Stimulated activated CD4-positive, alpha-beta T cell treated with anti-CD3 and anti-CD28 coated beads, Interleukin-2, amount 100 ng/mL, for 4 hours (primary cell): ENCODE results near the gene TLR9.

ENCODE experiments used
- DNase-seq: peaks from one replicate; pipeline ENCODE4 v3.0.0-alpha.2; 2020; ENCODE audit warnings: low read depth

TLR9 gene

DNA sequence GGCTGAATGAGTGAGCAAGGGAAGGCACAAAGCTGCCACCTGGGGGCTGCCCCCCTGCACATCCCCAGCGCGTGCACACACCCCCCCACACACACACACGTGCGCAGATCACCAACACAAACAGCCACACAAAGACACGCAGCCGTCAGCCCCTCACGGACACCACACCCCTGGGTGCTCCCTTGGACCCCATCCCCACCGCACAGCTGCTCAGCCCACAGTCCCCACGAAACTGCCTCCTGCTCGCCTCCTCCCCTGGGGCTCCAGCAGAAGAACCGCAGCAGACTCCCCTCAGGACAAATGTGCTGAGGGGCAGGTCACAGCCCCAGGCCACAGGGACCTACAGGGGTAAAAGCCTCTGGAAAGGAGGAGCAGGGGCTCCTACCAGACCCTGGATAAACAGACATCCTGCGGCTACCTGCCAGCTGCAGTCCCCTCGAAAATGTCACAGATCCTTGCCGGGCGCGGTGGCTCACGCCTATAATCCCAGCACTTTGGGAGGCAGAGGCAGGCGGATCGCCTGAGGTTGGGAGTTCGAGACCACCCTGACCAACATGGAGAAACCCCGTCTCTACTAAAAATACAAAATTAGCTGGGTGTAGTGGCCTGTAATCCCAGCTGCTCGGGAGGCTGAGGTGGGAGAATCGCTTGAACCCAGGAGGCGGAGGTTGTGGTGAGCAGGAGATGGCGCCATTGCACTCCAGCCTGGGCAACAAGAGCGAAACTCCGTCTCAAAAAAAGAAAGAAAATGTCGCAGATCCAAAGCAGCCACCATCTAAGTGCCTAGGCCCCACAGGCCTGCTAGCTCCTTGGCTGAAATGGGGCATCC lies 7.0 kb upstream of the TLR9 start:
- DNase-seq: no peak

DNA sequence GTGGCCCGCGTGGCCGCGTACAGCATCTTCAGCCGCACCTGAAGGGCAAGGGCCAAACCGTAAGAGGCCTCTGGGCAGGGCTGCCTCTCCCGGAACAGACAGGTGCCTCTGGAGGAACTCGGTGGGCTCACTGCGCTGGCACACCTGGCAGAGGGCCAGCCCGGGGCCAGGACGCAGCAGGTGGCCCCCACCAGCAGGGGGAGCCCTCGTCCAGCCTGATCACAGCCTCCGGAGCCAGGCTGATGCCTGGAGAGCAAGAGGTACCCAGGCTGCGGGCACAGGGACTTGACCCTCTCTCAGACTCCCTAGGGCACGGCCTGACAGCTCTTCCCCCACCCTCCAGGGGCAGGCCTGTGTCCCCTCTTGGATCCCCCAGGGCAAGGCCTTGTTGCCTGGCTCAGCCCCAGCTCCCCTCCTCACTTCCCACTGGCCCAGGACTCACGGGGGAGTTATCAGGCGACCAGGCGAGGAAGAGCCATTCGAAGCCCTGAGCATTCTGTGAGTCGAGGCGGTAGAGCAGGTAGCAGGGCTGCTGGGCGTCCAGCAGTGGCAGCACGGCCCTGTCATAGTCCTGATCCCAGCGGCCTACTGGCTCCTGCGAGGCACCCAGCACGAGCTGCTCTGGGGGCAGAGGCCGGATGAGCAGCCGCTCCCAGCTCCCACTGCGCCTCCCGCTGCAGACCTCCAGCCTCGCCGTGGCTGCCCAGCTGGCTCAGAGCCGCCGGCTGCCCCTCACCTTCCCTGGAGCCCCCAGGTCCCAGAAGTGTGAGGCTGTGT lies 6.2 kb upstream of the TLR9 start:
- DNase-seq: peak; percentile 82

DNA sequence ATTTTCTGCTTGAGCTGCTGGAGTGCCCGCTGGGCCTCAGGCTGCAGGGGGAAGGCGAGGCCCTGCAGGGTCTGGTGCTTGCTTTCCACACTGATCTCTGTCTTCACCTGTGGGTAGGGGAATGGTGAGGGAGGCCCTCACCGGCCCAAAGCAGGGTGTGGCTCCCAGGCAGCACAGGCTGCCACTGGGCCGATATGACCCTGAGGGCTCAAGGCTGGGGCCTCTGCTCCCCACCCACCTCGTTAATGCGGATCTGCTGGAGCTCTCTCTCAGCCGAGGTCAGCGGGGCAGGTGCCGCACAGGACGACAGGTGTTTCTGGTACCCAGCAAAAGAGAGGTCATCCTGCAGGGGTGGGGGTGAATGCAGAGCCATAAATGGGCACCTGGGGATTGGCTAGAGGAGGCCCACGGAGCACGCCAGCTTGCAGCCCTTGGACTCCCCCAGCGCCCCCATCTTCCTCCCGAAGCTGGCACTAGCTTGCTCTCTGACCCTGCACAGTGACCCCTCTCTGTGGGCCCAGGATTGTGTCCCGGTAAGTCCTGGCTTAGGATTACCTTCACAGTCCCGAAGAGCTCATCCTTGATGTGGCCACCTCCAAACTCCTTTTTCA lies 5.5 kb upstream of the TLR9 start:
- no peak for DNase-seq

DNA sequence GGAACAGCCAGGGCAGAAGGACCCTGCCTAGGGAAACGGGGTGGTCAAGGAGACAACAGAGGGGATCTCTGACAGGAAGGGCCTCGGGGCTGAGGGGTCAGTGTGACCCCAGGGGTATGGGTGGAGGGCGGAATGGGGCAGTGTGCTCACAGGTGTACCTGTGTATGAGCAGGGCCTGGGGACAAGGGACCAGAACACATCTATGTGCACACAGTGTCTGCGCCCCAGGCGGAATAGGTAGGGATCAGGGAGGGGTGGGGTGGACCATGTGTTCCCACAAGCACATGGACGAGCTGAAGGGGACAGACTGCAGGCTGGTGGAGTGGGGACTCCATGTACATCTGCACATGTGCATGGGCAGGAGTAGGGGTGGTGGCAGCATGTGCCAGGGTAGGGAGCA lies 5.0 kb upstream of the TLR9 start:
- DNase-seq: no peak

DNA sequence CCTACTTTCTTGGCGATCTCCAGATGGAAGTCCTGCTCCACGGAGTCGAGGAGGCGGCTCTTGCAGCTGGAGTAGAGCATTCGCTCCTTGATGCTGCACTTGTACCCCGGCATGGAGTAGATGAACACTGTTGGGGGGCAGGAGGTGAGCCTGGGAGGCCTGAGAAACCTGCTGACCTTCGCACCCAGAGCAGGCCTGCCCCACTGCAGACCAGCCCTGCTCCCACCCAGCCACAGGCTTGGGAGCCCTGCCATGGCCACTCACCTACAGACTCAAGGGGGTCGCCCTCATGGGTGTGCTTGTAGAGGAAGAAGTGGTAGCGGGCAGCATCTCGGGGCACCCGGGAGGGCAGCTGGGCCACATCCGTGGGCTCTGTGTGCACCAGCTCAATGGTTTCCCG lies 4.2 kb upstream of the TLR9 start:
- DNase-seq: no peak

DNA sequence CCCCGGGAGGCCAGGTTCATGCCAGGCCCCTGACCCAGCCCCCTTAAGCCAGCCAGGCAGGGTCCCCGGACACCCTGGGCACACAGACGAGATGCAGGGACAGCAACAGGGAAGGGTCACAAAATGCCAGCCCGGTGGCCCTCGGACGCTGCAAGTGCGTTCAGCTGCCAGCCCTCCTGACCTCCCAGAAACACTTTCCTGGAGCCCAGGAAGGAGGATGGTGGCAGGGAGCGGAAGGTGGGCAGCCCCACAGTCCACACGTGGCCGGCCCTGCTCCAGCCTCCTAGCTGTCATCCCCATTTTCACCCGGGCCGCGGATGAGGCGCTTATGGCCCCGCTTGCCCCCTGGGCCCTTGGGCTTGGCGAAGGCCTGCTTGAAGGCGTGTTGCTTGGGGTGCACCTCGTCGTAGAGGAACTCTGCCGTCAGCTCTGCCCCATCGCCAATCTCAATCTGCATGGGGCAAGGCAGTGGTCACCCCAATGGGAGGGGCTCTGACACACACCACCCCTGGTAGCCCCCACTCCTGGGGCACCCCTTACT lies 3.4 kb upstream of the TLR9 start:
- DNase-seq: no peak

DNA sequence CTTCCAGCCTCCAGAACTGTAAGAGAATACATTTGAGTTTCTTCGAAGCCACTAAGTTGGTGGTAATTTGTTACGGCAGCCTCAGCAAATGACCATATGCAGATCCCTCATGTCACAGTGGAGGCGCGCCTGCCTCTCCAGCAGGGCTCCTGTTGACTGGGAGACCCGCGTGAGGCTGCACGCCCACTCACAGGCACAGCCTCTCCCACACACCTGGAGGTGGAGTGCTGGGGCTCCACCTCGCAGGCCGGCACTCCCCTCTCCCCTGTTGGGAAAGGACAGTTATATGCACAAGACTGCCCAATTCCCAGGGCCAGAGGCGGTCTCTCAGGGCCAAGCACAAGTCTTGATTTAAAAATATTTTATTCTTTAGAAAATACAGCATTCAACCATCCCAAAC lies 2.8 kb upstream of the TLR9 start:
- DNase-seq: no peak

DNA sequence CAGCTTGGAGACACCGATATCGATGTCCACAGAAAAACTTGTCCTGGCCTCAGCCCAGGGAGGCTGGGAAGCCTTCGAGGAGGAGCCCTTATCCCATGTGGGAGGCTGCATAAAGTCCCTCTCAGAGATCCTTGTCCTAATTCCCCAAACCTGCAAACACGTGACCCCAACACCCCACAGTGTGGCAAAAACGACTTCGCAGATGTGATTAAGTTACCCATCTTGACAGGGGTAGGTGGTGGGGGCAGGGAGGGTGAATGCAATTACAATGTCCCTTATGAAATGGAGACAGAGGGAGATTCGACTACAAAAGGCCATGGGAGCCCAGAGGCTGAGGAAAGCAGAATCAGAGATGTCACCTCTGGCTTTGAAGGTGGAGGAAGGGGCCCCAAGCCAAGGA lies 2.3 kb upstream of the TLR9 start:
- DNase-seq: no peak

DNA sequence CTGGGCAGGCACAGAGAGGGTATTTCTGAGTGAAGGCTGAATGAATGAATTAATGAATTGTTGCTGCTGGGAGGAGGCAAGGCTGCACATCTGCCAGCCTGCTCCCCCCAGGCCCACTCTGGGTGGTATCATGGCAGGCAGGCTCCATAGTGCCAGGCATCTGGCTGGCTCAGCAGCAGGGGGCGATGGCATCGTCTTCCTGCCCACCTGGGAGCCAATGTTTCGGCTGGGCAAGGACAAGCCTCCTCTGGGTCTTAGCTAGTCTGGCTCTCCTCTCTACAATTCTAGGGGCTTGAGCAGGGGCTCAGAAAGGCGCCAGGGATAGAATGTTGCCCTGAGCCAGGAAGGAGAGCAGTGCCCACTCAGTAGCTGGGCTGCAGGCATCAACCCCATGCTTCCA lies 1.7 kb upstream of the TLR9 start:
- no peak for DNase-seq

DNA sequence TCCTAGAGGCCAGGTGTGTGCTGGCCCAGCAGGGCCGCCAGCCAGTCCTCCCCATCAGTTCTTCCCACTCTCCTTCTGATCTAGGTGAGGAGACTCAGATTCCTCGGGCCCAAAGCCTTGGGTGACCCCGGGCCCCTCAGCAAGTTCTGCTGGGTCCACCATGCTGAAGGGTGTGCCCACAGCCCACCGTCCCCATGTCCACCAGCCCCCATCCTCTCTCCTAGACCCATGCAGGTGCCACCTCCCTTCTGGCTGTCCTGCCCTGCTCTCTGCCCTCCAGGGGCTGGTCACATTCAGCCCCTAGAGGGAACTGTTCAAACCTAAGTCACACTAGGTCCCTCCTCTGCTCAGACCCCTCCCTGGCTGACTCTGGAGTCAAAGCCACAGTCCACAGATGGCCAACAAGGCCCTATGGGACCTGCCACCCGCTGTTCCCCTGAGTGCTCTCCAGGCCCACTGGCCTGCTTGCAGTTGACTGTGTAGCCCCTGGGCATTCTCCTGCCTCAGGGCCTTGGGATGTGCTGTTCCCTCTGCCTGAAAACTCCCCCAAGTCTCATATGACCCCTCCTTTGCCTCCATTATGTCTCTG lies 878 bp upstream of the TLR9 start:
- no peak for DNase-seq

DNA sequence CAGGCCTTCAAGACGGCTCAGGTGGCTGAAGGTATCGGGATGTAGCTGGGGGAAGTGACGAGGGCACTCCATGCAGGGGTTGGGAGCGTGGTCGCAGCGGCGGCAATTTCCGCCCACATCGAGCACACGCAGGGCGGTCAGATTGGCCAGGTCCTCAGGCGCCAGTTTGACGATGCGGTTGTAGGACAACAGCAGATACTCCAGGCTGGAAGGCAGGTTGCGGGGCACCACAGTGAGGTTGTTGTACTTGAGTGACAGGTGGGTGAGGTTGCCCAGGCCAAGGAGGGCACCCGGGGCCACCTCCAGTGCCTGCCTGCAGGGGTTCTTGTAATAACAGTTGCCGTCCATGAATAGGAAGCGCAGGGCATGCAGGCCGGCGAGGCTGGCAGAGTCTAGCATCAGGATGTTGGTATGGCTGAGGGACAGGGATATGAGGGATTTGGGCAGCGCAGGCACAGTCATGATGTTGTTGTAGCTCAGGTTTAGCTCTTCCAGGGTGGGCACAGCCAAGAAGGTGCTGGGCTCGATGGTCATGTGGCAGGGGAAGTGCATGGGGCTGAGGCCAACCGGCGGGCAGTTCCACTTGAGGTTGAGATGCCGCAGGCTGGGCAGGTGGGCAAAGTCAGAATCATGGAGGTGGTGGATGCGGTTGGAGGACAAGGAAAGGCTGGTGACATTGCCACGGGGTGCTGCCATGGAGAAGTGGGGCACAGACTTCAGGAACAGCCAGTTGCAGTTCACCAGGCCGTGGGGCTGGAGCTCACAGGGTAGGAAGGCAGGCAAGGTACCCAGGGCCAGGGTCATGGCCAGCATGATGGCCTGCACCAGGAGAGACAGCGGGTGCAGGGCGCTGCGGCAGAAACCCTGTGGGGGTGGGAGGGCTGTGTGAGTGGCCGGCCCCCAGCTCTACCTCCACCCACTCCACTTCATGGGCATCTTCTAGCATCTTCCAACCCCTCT lies 1.7 kb downstream of the TLR9 start:
- DNase-seq: no peak

DNA sequence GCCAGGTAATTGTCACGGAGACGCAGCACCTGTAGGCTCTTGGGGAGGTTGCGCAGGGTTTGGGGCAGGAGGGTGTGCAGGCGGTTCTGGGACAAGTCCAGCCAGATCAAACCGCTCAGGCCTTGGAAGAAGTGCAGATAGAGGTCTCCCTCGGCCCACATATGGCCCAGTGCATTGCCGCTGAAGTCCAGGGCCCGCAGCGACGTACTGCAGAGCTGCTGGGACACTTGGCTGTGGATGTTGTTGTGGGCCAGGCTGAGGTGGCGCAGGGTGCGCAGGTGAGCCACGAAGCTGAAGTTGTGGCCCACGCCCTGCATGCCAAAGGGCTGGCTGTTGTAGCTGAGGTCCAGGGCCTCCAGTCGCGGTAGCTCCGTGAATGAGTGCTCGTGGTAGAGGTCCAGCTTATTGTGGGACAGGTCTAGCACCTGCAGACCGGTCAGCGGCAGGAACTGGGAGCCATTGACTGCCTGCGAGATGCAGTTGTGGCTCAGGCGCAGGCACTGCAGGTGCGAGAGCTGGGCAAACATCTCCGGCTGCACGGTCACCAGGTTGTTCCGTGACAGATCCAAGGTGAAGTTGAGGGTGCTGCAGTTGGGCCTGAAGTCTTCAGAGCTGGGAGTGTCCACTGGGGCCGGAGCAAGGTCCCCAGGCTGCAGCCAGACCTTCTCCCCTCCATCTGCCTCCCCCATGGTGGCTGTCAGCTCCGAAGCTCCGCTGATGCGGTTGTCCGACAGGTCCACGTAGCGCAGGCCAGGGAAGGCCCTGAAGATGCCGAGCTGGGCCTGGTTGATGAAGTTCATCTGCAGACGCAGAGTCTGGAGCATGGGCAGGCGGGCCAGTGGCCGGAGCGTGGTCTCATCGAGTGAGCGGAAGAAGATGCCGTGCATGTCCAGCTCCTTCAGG lies 2.9 kb downstream of the TLR9 start:
- no peak for DNase-seq

DNA sequence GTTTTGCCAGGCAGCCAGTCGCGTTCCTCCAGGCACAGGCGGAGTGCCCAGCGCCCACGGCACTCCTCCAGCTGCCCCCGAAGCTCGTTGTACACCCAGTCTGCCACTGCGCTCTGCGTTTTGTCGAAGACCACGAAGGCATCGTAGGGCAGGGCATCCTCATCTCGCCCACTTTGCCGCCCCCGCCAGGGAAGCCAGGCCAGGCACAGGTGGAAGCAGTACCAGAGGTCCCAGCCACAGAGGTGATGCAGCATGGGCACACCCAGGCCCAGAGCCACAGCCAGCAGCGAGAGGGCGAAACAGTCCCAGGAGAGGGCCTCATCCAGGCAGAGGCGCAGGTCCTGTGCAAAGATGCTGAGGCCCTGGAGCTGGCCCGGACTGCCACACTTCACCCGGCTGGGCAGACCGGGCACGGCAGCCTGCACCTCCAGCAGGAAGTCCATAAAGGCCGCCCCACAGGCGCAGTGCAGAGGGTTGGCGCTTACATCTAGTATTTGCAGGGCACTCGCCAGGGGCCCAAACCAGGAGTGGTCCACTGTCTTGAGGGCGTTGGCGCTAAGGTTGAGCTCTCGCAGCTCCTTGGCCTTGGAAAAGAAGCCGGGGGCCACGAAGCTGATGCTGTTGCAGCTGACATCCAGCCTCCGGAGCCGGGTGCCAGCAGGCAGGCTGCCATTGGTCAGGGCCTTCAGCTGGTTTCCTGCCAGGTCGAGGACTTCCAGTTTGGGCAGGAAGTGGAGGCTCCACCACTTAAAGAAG lies 3.7 kb downstream of the TLR9 start:
- DNase-seq: no peak

DNA sequence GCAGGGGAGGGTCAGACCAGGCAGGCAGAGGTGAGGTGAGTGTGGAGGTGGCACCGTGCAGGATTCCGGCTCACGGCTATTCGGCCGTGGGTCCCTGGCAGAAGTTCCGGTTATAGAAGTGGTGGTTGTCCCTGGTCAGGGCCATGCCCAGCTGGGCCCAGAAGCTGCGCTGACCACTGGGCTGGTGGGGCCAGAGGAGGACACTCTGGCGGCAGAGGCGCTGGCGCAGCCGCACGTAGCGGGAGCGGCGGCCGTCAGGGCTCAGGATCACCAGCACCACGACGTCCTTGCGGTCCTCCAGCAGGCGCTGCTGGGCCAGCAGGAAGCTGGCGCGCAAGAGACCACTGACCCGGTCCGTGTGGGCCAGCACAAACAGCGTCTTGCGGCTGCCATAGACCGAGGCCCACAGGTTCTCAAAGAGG lies 4.3 kb downstream of the TLR9 start:
- no peak for DNase-seq

DNA sequence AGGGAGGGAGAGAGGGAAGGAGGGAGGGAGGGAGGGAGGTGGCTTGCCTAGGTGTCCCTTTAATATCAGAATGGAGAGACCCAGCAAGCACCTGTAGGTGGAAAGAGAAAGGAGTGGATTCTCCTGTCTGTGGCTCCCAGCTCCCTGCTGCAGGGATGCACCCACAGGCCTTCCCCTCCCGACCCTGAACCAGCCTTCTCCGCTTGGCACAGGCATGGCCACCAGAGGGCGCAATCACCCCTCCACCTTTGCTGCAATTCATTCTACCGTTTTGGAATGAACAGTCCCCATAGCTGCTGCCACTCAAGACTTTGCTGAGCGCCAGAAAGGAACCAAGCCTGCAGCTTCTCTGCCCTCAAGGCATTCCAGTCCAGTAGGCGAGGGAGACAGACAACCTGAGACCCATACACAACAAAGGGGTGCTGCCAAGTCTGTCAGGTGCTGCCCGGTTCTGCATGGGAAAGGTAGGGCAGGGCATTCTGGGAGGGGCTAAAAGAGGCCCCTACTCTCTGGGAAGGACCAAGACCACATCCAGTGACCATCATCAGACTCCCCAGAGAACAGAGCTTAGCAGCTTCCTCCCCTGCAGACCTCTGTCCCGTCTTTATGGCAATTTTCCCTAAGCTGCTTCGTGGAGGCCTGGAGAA lies 4.9 kb downstream of the TLR9 start:
- DNase-seq: peak; percentile 77

DNA sequence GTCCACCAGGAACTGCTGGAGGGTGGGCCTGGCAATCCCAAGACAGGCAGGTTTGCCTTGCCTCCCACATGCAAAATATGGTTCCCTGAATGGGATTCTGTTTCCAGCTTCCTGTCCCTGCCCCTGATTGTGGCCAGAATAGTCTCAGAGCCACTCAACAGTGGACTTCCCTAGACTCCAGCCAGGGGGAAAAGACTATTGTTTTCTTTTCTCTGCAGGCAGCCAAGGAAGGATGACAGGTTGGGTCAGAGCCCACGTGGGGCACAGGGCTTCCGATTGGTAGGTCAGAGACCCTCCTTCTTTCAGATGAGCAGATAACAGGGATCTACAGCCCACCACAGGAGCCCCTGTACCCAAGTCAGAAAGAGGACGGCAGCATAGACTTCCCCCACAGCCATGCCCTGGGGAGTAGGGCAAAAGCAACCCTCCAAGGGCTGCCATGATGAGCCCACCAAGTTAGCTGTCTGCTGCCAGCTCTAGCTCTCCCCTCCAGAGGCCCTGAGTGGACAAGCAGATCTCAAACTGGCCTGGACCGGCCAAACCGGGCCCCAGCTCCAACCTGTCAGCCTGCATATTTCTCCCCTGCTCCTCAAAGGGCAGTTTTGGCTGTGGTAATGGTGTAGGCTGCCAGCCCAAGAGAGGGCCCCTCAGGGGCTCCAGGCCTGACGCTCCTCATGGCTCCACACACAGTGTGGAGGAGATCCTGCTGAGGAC lies 6.4 kb downstream of the TLR9 start:
- no peak for DNase-seq

DNA sequence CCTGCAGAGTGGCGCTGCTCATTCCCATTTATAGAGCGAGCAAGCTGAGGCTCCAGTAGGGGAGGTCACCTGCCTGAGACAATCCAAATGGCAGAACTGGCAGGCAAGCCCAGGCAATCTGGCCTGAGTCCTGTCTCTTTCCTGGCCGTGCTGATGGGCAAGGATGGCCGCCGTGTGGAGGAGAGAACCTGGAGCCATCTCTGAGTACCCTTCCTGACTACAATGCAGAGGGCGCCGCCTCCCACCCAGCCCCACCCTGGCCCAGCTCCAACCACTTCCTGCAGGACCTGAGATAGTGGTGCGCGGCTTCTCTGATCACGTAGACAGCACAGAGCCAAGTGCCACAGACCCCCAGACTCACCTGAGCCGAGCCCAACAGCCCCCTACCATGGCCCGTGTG lies 7.0 kb downstream of the TLR9 start:
- DNase-seq: no peak

DNA sequence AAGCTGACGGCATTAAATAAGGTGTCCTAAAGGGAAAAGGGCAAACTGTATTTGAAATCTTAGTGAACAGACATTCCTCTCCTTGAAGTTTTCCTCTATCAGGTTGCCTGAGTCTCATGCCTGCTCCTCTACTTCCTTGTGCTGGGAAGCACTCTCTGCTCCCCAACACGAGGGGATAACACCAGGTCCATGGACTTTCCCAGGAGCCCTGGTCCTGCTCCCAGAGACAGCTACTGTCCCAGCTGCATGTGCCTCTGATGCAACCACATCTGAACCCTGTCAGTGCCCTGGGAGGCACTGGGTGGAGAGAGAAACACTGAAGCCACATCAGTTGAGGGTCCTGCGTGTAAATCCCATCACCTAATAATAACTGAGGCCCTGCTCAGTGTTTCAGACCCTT lies 7.4 kb downstream of the TLR9 start:
- no peak for DNase-seq
